ENCODE results near the gene AP4E1. TPM values are rescaled to one million over a fixed set of nuclear protein-coding genes. Genes with fewer than 3 reads are reported as not detected.
"Not testable (repeated sequence)": the region's sequence is repeated elsewhere in the genome, so short reads cannot be mapped to it uniquely, and the experiment has no call there.

Gene AP4E1
- total and polyA plus RNA-seq, 4 donors, result 2.3 to 12.6 (median 7.3) TPM

- H3K4me1 ChIP-seq (ENCODE audit: control insufficient read depth in 1 of 2, insufficient read depth in 2 of 2, low read length in 2 of 2); ATAC-seq (ENCODE audit: low FRiP score); intact Hi-C loops (cut with DNase I); H3K9me3 ChIP-seq (ENCODE audit: control insufficient read depth, low read length); H3K27ac ChIP-seq (ENCODE audit: low read depth in 1 of 2, low read length in 2 of 2); H3K27me3 ChIP-seq (ENCODE audit: control insufficient read depth in 1 of 2, insufficient read depth in 2 of 2, low read length in 1 of 2); H3K4me3 ChIP-seq (ENCODE audit: low read length in 2 of 2); H3K36me3 ChIP-seq (ENCODE audit: control insufficient read depth in 1 of 2, insufficient read depth in 2 of 2, low read length in 1 of 2); DNase-seq: not testable (repeated sequence)
- 97% methylated on average over 4 of the region's 4 CpGs for WGBS, 2 donors
These were observed 10.9 kb downstream of the AP4E1 start for GRCh38 chr15:50919359-50919758.

GRCh38 chr15:50925281-50925680, 16.8 kb downstream of the AP4E1 start:
- Histone ChIP-seq H3K4me1 (ENCODE audit: control insufficient read depth in 1 of 2, insufficient read depth in 2 of 2, low read length in 2 of 2) (no peaks in the 10 kb centered on the region), H3K4me3 (ENCODE audit: low read length in 2 of 2) (no peak overlapping the region), H3K36me3 (ENCODE audit: control insufficient read depth in 1 of 2, insufficient read depth in 2 of 2, low read length in 1 of 2) (no peaks in the 10 kb centered on the region), H3K27ac (ENCODE audit: low read depth in 1 of 2, low read length in 2 of 2) (no peak overlapping the region), H3K27me3 (ENCODE audit: control insufficient read depth in 1 of 2, insufficient read depth in 2 of 2, low read length in 1 of 2) (no peaks in the 10 kb centered on the region), H3K9me3 (ENCODE audit: control insufficient read depth, low read length) (no peaks in the 10 kb centered on the region)
- 100% methylated on average over 1 of the region's 1 CpG for WGBS, 2 donors
- DNase-seq, result no peak
- intact Hi-C loops (cut with DNase I), result no loop called here
- no peak for ATAC-seq (ENCODE audit: low FRiP score)

DNA sequence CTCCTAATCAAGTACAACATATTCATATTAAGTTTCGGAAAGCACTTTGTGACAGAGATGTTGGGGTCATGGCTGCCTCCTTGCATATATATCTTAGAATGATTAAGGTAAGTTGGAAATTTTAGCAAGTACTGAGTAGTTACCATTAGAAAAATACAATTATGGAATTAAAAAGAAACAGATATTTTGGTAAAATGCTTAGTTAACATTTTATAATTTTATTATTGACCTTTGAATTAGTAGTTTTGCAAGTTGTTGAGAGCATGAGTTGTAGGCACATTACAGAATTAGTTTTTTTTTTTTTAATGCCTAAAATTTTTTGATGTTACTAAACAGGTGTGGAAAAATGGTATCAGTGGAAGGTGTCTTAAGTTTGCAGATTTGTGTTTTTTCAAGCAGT, 20.6 kb downstream of the AP4E1 start:
- no peaks in the 10 kb centered on the region for H3K36me3 ChIP-seq (ENCODE audit: control insufficient read depth in 1 of 2, insufficient read depth in 2 of 2, low read length in 1 of 2)
- 92 to 99% methylated on average over 1 of the region's 1 CpG for WGBS, 2 donors

GRCh38 chr15:50930792-50931191, 22.3 kb downstream of the AP4E1 start:
- intact Hi-C loops (cut with DNase I), result no loop called here
- 99 to 100% methylated on average over 1 of the region's 1 CpG for WGBS, 2 donors
- H3K36me3 ChIP-seq (ENCODE audit: control insufficient read depth in 1 of 2, insufficient read depth in 2 of 2, low read length in 1 of 2), result no peaks in the 10 kb centered on the region

More for the DNA sequence above, 20.6 kb downstream of the AP4E1 start:
- Histone ChIP-seq H3K9me3 (ENCODE audit: control insufficient read depth, low read length) (no peaks in the 10 kb centered on the region), H3K4me1 (ENCODE audit: control insufficient read depth in 1 of 2, insufficient read depth in 2 of 2, low read length in 2 of 2) (no peaks in the 10 kb centered on the region), H3K27ac (ENCODE audit: low read depth in 1 of 2, low read length in 2 of 2) (no peak overlapping the region), H3K4me3 (ENCODE audit: low read length in 2 of 2) (no peak overlapping the region), H3K27me3 (ENCODE audit: control insufficient read depth in 1 of 2, insufficient read depth in 2 of 2, low read length in 1 of 2) (no peaks in the 10 kb centered on the region)
- no peak for ATAC-seq (ENCODE audit: low FRiP score)
- intact Hi-C loops (cut with DNase I), result no loop called here
- DNase-seq, result no peak

GRCh38 chr15:50933341-50933740, 24.9 kb downstream of the AP4E1 start:
- intact Hi-C loops (cut with DNase I), result no loop called here
- DNase-seq (no peak), ATAC-seq (ENCODE audit: low FRiP score) (no peak)
- Histone ChIP-seq H3K4me3 (ENCODE audit: low read length in 2 of 2) (no peak overlapping the region), H3K36me3 (ENCODE audit: control insufficient read depth in 1 of 2, insufficient read depth in 2 of 2, low read length in 1 of 2) (peaks cover 0 to 1% of the 10 kb centered on the region in 2 donors), H3K9me3 (ENCODE audit: control insufficient read depth, low read length) (no peaks in the 10 kb centered on the region), H3K4me1 (ENCODE audit: control insufficient read depth in 1 of 2, insufficient read depth in 2 of 2, low read length in 2 of 2) (no peaks in the 10 kb centered on the region), H3K27me3 (ENCODE audit: control insufficient read depth in 1 of 2, insufficient read depth in 2 of 2, low read length in 1 of 2) (no peaks in the 10 kb centered on the region), H3K27ac (ENCODE audit: low read depth in 1 of 2, low read length in 2 of 2) (no peak overlapping the region)
- 82 to 85% methylated on average over 1 of the region's 1 CpG for WGBS, 2 donors

More at GRCh38 chr15:50930792-50931191, 22.3 kb downstream of the AP4E1 start:
- Histone ChIP-seq H3K27ac (ENCODE audit: low read depth in 1 of 2, low read length in 2 of 2) (no peak overlapping the region), H3K9me3 (ENCODE audit: control insufficient read depth, low read length) (no peaks in the 10 kb centered on the region), H3K4me1 (ENCODE audit: control insufficient read depth in 1 of 2, insufficient read depth in 2 of 2, low read length in 2 of 2) (no peaks in the 10 kb centered on the region), H3K27me3 (ENCODE audit: control insufficient read depth in 1 of 2, insufficient read depth in 2 of 2, low read length in 1 of 2) (no peaks in the 10 kb centered on the region), H3K4me3 (ENCODE audit: low read length in 2 of 2) (no peak overlapping the region)
- DNase-seq (no peak), ATAC-seq (ENCODE audit: low FRiP score) (no peak)

GRCh38 chr15:50938525-50938924, 30.0 kb downstream of the AP4E1 start:
- Histone ChIP-seq H3K4me3 (ENCODE audit: low read length in 2 of 2) (no peak overlapping the region), H3K4me1 (ENCODE audit: control insufficient read depth in 1 of 2, insufficient read depth in 2 of 2, low read length in 2 of 2) (peaks cover 0 to 2% of the 10 kb centered on the region in 2 donors), H3K27me3 (ENCODE audit: control insufficient read depth in 1 of 2, insufficient read depth in 2 of 2, low read length in 1 of 2) (no peaks in the 10 kb centered on the region), H3K9me3 (ENCODE audit: control insufficient read depth, low read length) (no peaks in the 10 kb centered on the region), H3K36me3 (ENCODE audit: control insufficient read depth in 1 of 2, insufficient read depth in 2 of 2, low read length in 1 of 2) (peaks cover 0 to 3% of the 10 kb centered on the region in 2 donors), H3K27ac (ENCODE audit: low read depth in 1 of 2, low read length in 2 of 2) (peak overlapping the region in 1 of 2 donors; percentile 20)
- intact Hi-C loops (cut with DNase I), result no loop called here
- DNase-seq (no peak), ATAC-seq (ENCODE audit: low FRiP score) (no peak)
- WGBS, 2 donors, result 83 to 98% methylated on average over 4 of the region's 4 CpGs

GRCh38 chr15:50939911-50940310, 31.4 kb downstream of the AP4E1 start:
- DNase-seq (no peak), ATAC-seq (ENCODE audit: low FRiP score) (no peak)
- H3K9me3 ChIP-seq (ENCODE audit: control insufficient read depth, low read length), result no peaks in the 10 kb centered on the region
- H3K4me1 ChIP-seq (ENCODE audit: control insufficient read depth in 1 of 2, insufficient read depth in 2 of 2, low read length in 2 of 2), result peaks cover 0 to 2% of the 10 kb centered on the region in 2 donors
- H3K36me3 ChIP-seq (ENCODE audit: control insufficient read depth in 1 of 2, insufficient read depth in 2 of 2, low read length in 1 of 2), result peaks cover 0 to 4% of the 10 kb centered on the region in 2 donors
- intact Hi-C loops (cut with DNase I), result no loop called here
- no peaks in the 10 kb centered on the region for H3K27me3 ChIP-seq (ENCODE audit: control insufficient read depth in 1 of 2, insufficient read depth in 2 of 2, low read length in 1 of 2)
- H3K4me3 ChIP-seq (ENCODE audit: low read length in 2 of 2), result no peak overlapping the region
- H3K27ac ChIP-seq (ENCODE audit: low read depth in 1 of 2, low read length in 2 of 2), result peak overlapping the region in 1 of 2 donors; percentile 82
- WGBS, 2 donors, result 3 to 9% methylated on average over 2 of the region's 2 CpGs

DNA sequence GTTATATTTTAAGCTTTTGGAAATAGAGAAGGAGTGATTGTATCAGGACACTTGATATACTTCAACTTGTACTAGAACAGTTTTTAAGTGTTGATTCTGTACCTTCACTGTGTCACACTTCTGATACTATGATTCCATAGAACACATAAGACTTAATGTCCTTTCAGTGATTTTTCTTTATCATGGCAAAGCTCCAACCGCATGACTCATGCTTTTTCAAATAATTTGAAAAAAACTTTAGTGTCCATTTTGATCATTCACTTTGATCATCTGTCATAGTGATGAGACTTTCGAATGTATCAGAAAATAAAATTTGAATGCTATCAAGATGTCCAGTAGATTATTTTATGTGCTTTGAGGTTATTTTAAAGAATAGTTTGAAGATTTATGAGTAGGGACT, 32.0 kb downstream of the AP4E1 start:
- ATAC-seq (ENCODE audit: low FRiP score) (no peak), DNase-seq (no peak)
- intact Hi-C loops (cut with DNase I), result no loop called here
- Histone ChIP-seq H3K4me3 (ENCODE audit: low read length in 2 of 2) (no peak overlapping the region), H3K27me3 (ENCODE audit: control insufficient read depth in 1 of 2, insufficient read depth in 2 of 2, low read length in 1 of 2) (no peaks in the 10 kb centered on the region), H3K9me3 (ENCODE audit: control insufficient read depth, low read length) (no peaks in the 10 kb centered on the region), H3K36me3 (ENCODE audit: control insufficient read depth in 1 of 2, insufficient read depth in 2 of 2, low read length in 1 of 2) (peaks cover 0 to 4% of the 10 kb centered on the region in 2 donors), H3K27ac (ENCODE audit: low read depth in 1 of 2, low read length in 2 of 2) (no peak overlapping the region), H3K4me1 (ENCODE audit: control insufficient read depth in 1 of 2, insufficient read depth in 2 of 2, low read length in 2 of 2) (peaks cover 0 to 2% of the 10 kb centered on the region in 2 donors)
- 91% methylated on average over 2 of the region's 2 CpGs for WGBS, 2 donors

DNA sequence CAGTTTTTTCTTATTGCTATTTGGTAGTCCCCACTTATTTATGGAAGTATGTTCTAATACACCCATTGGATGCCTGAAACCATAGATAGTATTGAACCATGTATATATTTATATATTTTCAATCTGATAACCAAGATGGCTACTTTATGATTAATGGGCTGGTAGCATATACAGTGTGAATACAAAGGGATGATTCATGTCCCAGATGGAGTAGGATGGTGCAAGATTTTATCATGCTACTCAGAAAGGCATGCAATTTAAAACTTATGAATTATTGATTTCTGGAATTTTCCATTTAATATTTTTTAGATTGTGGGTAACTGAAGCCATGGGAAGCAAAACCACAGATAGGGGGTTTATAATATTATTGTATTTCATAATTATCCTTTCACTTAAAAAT, 35.2 kb downstream of the AP4E1 start:
- H3K4me3 ChIP-seq (ENCODE audit: low read length in 2 of 2), result no peak overlapping the region
- H3K4me1 ChIP-seq (ENCODE audit: control insufficient read depth in 1 of 2, insufficient read depth in 2 of 2, low read length in 2 of 2), result peaks cover 0 to 2% of the 10 kb centered on the region in 2 donors
- intact Hi-C loops (cut with DNase I), result no loop called here
- DNase-seq, result no peak
- H3K9me3 ChIP-seq (ENCODE audit: control insufficient read depth, low read length), result no peaks in the 10 kb centered on the region
- H3K27me3 ChIP-seq (ENCODE audit: control insufficient read depth in 1 of 2, insufficient read depth in 2 of 2, low read length in 1 of 2), result no peaks in the 10 kb centered on the region
- no peak overlapping the region for H3K27ac ChIP-seq (ENCODE audit: low read depth in 1 of 2, low read length in 2 of 2)
- ATAC-seq (ENCODE audit: low FRiP score), result no peak
- H3K36me3 ChIP-seq (ENCODE audit: control insufficient read depth in 1 of 2, insufficient read depth in 2 of 2, low read length in 1 of 2), result peaks cover 0 to 2% of the 10 kb centered on the region in 2 donors

Data from aorta (tissue), 5 donors.